Activated CD4-positive, alpha-beta T cell treated with anti-CD3 and anti-CD28 coated beads, Interleukin-2, amount 50 U/mL, for 16 hours (primary cell): Measurements from ENCODE around the gene SIPA1L3.
"Not testable (repeated sequence)": the region's sequence is repeated elsewhere in the genome, so short reads cannot be mapped to it uniquely, and the experiment has no call there.

Experiments used
- DNase-seq: peaks from one replicate; pipeline ENCODE4 v3.0.0-alpha.2; 2020

SIPA1L3 gene

DNA sequence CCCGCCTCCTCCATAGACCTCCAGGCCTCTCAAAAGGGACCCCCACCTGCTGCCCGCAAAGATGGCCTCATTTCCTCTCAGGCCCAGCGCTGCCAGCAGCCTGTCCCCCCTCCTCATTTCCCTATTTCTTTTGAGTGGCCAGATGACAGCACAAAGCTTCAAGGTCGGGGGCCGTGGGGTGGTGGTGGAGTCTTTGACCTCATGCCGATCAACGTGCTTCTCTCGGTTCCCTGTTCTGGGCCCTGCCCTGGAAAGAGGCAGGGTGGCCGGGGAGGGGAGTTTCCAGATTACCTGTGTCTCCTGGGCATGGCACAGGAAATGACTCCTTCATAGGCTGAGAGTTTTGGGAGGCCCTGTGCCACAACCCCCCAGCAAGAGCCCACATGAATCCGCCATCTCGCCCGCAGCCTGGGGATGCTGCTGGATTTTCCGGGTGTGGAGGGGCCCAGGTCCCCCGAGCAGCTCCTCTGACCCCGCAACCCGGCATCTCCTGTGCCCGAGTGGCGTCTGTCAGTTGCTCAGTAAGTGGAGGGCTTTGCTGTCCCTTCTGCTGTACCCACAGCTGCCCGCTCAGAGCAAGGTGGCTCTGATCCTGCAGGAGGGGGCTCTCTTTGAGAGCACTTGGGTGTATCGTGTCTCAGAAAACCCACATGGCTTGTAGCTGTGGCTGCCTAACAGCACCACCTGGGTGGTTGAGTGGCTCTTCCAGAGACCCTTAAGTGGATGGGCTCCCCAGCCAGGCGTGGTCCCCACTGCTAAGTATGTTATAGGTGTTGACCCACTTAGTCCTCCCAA is 139.4 kb downstream of the SIPA1L3 start:
- no peak for DNase-seq

DNA sequence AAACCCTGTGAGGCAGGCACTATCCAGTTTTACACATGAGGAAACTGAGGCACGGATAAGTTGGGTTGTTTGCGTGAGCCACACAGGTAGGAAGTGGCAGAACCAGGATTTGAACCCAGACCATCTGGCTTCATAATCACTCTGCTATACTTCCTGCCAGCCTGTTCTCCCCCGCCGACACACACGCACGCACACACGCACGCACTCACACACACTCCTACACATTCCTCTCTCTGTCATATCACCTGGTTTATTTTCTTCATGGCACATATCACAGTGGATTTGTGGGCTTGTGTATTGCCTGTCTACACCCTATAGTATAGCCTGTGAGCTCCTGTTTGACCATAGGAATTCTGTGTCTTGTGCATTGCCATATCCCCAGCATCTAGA is 140.0 kb downstream of the SIPA1L3 start:
- no peak for DNase-seq

DNA sequence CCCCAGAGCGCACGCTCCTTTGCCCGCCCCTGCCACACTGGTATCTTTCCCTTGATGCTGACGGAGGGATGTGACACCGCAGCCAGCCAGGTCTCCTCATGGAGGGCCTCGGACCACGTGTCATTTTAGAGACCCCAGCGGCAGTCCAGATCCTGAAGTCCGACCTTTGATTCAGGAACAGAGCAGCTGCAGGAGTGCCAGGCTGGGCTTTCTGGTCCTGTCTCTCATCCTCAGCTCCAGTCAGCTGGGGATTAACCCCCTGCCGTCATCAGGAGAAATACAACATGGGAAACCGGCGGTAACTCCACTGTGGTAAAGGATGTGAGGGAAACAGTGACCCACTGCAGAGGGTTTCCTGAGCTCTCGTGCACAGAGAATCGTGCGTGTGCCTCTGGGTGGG is 140.6 kb downstream of the SIPA1L3 start:
- DNase-seq, result no peak

DNA sequence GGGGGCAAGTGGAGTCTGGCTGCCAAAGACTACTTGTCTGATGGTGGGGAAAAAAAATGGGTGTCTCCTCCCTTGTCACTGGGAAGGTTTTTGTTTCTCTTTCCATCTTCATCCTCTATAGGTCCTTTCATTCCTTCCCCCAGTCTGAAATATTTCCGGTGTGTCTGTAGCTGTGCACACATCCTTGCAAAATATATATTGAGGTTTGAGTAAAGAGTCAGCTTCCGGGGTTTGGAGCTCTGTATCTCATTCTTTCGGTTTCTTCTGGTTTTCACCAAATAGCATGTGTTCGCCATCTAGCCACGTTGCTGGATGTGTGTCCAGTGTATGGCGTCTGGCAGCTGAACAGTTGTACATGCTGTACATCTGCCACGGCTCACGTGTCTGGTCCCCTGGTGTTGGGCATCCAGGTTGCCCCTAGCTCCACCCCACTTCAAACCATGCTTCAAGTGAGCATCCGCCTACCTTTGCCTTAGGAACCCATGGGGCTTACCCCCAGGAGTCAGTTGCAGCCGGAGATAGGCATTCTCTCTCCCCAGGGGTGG is 142.2 kb downstream of the SIPA1L3 start:
- peak; percentile 83 for DNase-seq

DNA sequence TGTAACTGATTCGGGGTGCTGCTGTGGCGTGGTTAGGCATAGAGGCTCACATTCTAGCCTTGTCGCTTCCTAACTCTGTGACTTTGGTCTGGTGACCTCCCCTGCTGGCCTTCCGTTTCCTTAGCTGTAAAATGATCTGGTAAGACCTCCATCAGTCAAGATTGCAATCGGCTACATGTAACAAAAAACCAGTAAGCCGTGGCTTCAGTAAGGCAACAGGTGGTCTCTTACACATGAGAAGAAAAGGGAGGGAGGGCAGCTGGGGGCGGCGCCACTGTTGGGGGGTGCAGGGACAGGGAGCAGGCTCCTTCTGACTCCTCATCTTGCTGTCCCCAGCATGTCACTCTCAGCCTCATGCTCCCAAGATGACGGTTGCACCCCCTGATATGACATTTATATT is 148.0 kb downstream of the SIPA1L3 start:
- DNase-seq, result no peak

DNA sequence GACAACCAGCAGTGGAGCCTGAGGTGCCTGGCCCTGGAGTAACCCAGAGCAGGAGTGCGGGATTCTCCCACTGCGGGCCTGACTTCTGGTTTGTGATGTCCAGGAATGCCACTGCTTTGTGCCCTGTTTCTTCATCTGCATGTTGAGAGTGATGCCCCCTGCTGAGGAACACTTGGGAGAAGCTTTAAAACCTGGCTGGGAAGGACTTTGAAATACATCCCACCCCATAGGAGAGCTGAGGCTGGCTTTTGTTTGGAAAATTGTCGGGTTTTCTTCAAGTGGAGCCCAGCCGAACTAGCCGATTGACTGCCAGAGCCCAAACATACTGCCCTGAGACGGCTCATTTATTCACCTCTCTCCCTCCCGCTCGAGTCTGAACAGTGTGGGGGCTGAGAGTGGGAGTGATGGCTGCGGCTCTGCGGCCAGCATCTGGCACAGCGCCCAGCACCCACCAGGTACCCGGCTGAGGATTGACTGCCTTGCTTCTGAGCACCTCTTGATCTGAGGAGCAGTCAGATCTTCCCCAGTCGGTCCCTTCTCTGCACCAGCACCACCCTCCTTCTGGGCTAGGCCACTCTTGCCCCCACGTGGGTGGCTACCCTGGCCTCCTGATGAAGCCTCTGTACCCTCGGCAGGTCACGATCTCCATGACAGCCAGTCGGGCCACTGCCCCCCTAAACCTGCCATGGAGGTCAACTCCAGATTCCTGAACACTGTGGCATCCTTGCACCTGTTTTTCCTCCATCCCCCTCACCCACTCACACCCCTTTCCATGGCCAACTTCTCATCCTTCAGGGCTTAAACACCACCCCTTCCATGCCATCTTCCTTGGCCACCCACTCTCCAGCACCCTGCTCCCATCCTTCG is 148.9 kb downstream of the SIPA1L3 start:
- DNase-seq, result no peak

DNA sequence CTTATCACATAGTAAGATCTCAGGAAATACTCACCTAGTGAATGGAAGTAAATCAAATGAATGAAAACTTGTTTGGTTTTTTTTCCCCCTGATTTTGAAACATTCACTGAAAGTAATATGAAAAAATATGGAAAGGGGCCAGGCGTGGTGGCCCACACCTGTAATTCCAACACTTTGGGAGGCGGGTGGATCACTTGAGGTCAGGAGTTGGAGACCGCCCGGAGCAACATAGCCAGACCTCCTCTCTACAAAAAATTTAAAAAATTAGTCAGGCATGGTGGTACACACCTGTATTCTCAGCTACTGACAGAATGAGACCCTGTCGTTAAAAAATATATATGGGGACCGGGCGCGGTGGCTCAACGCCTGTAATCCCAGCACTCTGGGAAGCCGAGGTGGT is 149.6 kb downstream of the SIPA1L3 start:
- no peak for DNase-seq

DNA sequence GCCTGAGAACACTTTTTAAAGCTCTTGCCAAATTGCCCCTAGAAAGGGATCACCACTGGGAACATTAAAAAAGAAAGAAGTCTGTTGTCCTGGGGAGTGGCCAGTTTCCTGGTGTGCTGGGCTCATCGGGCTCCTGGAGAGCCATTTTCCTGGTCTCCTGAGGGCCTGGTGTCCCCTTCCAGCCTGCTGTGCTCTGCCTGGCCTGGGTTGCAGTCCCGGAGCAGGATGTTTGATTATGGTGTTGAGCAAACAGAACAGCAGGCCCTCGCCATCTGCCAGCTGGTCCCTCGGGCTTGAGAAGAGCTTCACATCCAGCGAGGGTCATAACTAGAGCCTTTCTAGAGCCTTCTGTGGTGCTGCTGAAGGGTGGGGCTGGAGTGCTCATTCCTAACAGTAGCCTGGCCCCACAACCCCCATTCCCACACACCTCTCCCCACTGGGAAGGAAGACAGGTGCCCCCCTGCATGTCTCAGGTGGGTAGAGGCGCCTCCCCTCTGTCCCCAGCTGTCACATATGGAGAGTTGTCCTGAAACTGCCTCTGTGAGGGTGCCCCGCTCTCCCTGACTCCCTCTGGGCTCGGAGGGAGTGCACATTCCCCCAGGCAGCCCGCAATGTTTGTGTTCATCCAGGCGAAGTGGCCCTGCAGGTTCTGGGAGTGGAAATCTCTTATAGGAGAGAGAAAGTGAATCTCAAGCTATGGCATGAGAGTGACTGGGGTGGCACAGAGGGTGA is 151.1 kb downstream of the SIPA1L3 start:
- DNase-seq, result no peak

DNA sequence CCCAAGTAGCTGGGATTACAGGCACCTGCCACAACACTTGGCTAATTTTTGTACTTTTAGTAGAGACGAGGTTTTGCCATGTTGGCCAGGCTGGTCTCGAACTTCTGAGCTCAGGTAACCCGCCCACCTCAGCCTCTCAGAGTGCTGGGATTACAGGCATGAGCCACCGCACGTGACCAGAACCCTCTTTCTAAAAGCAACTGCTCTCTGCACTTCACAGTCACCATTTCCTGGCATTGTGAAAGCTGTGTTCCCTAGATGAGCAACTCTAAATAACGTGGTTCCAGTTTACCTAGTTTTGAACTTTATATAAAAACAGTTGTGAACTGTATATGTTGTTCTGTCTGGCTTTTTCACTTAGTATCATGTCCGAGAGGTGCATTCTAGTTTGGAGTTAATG is 152.9 kb downstream of the SIPA1L3 start:
- DNase-seq, result peak; percentile 54

DNA sequence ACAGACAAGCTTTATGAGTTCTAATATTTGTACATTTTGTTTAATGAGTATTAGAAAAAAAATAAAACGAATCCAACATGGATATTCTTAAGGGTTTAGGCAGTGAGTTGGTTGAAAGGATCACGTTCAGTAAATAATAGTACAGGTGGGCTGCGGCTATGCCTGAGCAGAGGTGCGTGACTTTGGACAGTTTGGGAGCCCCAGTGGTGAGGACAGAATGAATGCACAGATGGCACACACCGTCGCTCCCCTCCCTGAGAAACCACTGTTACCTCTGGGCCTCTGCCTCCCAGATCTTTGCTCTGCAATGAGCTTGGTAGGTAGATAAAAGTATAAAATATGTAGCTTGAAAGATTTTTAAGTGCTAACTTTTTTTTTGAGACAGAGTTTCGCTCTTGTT is 153.3 kb downstream of the SIPA1L3 start:
- DNase-seq, result no peak

DNA sequence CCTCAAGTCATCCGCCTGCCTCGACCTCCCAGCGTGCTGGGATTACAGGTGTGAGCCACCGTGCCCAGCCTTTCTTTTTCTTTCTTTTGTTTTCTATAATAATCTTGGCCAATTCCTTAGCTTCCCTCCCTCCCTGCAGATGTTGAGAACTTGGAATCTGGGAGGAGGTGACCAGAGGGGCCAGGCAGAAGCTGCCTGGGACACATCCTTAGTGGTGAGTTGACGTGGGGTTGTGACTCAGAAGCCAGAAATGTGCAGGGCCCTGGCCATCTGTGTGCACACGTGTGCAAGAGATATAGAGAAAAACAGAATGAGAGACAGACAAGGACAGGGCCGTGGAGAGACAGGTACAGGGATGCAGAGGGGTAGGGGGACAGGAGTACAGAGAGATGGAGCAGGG is 154.3 kb downstream of the SIPA1L3 start:
- no peak for DNase-seq

DNA sequence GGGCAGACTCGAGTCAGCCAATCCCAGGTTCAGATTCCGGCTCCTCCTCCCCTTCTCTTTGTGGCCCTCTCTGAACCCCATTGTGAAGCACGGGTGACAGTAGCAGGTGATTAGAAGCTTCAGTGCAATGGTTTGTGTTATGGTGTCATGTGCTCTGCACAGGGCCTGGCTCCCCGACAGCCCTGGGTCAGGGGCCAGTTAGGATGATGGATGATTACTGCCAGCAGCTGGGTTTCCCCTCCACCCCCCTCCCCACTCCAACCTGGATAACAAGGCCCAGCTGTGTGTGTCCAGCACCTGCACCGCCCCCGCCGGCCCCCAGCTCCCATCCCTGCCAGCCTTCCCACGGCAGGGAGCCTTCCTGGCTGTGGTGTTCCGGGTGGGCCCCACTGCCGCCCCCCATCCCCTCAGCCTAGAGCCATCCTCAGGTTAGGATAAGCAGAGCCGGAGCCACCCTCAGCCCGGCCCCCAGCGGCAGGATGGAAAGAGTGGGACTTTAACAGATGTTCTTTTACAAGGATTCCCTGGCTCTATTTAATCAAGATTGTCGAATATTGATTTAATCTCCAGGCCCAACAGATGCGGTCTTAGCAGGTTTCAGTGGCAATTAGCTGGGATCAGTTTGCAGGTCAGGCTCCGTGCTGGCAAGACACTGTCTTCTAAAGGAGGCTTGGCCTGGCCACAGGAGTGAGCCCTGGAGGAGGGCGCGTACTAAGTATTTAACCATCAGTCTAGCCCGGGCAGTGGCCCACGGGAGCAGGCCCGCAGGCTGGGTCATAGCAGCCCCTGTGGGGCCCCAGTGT is 156.2 kb downstream of the SIPA1L3 start:
- DNase-seq, result no peak

DNA sequence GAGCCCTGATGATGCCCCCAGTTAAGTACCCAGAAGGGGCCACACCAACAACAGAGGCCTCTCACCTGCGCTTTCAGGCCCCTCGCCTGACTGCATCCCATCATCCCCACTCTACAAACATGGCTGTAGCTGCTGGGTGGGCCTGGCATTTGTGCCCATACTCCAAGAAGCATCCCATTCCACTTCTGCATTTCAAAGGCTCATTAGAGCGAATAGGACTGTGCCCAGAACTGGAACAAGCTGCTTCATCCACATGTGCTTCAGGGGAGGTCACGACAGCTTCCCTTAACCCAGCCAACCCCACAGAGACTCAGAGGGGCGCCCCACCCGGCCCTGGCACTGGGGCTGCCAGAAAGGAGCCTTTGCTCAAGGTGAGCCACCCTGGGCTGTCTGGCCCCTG is 156.9 kb downstream of the SIPA1L3 start:
- no peak for DNase-seq

DNA sequence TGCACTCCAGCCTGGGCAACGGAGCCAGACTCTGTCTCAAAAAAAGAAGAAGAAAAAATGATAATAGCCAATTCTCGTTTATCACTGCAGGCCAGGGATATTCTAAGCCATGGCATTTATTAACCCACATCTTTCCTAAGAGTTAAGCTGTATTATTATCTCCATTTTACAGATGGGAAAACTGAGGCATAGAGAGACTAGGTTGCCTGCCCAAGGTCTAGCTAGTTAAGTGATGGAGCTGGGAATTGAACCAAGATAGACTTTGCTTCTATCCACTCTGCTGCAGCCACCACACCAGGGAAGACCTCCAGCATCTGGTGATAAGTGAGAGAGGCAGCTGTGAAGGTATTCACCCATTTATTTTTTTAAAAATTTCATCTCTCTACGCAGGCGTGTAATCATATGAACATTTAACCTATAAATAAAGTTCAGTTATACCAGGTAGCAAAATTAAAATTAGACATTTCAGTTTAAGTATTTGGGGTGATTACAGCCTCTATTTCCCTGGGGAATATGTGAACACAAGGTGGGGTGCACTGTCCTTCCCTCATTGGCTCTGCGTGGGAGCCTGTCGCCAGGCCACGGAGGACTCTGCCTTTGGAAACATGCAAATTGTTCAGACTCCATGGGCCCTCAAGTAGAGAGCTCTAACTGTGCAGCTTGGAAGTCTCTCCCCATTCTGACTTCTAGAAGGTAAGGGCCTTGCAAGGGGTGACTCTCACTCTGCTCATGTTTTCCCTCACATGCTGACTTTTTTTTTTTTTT is 157.8 kb downstream of the SIPA1L3 start:
- DNase-seq, result no peak

DNA sequence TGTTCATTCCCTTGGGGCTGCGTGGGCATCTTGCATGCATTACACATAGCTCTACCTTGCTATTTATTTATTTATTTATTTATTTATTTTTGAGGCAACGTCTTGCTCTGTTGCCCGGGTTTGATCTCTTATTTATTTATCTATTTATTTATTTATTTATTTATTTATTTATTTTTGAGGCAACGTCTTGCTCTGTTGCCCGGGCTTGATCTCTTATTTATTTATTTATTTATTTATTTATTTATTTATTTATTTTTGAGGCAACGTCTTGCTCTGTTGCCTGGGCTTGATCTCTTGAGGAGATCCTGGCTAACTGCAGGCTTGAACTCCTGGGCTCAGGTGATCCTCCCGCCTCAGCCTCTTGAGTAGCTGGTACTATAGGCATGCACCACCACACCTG is 158.8 kb downstream of the SIPA1L3 start:
- not testable (repeated sequence) for DNase-seq

DNA sequence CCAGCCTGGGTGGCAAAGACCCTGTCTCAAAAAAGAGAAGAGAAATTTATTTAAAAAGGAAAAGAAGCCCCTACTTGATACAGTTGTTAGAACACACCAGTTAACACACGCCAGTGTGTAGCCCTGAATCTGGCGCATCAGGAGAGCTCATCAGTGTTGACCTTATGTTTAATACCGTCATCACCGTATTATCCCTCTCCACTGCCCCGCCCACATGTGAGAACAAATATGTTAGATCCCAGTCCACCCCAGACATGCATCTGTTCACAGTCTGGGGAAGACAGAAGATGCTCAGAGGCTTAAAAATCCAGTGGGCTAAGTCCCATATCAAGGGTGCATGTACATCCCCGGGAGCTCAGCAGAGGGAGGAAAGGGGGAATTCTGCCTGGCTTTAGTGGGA is 161.8 kb downstream of the SIPA1L3 start:
- DNase-seq, result no peak

DNA sequence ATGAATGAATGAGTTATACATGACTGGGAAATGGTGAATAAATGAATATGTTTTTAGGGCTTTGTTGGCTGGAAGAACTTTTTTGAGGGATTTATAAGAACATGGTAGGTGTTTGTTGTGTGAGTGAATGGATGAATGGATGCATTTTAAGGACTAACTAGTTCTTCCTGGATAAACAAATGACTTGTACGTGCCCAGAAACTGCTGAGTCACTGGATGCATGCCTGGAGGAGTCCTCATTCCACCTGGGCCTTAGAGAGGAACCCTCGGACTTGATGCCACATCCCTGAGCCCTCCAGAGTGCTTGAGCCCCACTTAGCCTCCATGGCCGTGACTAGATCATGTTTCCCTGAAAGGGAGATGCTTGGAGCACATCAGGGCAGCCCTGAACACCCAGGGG is 163.6 kb downstream of the SIPA1L3 start:
- no peak for DNase-seq

DNA sequence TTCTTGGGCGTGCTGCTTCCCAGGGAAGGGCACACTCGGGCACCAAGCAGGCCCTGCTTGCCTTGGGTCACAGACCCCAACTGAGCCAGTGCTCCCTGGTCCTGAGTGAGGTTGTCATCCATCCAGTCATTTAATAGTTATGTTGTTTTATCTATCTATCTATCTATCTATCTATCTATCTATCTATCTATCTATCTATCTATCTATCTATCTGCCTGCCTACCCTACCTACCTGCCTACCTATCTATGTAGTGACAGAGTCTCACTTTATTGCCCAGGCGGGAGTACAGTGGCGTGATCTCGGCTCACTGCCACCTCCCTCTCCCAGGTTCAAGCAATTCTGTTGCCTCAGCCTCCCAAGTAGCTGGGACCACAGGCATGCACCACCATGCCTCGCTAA is 164.0 kb downstream of the SIPA1L3 start:
- not testable (repeated sequence) for DNase-seq

DNA sequence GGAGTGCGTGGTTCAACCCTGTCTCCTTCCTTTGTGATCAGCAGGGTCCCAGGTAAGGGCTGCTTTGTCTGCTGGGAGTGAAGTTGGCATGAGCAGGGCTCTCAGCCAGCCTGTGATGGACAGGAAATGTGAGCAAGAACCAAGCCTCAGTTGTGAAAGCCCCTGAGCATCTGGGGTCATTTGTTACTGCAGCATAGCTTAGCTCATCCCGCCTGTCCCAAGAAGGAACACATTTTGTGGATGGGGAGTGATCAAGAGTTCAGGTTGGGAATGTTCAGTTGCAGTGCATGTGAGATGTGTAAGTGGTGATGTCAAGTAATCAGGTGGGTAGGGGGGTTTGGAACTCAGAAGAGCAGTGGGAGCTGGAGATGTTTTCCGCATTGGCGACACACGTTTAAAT is 164.6 kb downstream of the SIPA1L3 start:
- no peak for DNase-seq

DNA sequence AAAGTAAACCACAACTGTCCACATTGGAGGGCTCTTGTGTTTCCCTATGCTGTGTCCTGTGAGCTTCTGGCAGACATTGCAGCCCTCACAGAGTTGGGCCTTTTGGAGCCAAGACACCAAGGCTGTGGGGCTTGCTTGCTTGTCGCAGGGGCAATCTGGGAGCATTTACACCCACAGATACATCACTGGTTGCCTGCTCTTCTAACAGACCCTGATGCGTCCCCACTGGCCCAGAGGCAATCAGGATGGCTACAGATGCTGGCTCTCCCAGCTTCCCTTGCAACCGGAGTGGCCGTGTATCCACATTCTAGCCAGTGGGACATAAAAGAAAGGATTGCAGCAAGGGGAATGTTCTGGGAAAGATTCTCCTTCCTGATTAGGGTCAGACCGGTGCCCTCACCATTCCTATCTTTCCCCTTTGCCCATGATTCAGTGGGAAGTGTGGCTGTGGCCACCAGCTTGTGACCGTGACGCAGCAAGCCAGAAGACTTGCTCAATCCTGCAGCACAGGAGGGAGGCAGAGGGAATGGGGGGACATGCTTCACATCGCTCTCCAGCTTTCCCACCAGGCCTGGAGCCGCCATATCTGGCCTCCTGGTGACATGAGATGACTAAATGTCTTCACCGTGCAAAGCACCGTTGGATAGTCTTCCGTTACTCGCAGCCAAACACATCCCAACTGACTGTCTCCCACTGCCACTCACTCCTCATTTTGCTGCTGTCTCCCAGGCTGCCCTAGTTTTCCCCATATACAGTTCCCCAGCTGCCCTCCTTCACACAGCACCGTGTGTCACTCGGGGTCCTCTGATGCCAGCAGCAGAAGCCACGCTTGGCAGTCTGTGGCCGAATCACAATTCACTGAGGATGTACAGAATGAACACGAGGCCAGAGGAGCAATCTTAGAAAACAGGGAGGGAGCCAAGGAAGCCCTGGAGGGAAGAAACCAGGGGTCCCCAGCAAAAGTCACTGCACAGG is 166.1 kb downstream of the SIPA1L3 start:
- no peak for DNase-seq
